ENCODE results near the gene EPYC. TPM values are rescaled to one million over a fixed set of nuclear protein-coding genes. Genes with fewer than 3 reads are reported as not detected.

EPYC gene
- total and polyA plus RNA-seq, 4 donors, result 0.05 to 0.31 TPM; not detected in 2

- Histone ChIP-seq H3K9me3 (ENCODE audit: control insufficient read depth in 4 of 4, insufficient read depth in 3 of 4, low read length in 3 of 4) (no peaks in the 10 kb centered on the region), H3K4me3 (no peak overlapping the region), H3K36me3 (ENCODE audit: control insufficient read depth in 4 of 4, insufficient read depth in 4 of 4, low read length in 4 of 4) (no peaks in the 10 kb centered on the region), H3K27ac (ENCODE audit: low read depth in 1 of 2, low read length in 1 of 2) (no peak overlapping the region), H3K9ac (ENCODE audit: insufficient read depth in 1 of 2, low read length in 2 of 2) (no peak overlapping the region), H3K4me1 (ENCODE audit: control insufficient read depth in 5 of 5, insufficient read depth in 5 of 5, low read length in 5 of 5) (peaks cover 0 to 4% (median 0%) of the 10 kb centered on the region in 5 donors), H3K27me3 (ENCODE audit: control insufficient read depth in 3 of 3, insufficient read depth in 3 of 3, low read length in 2 of 3) (no peaks in the 10 kb centered on the region)
- no peak for ATAC-seq (ENCODE audit: insufficient read depth, low FRiP score)
- 38 to 60% methylated on average over 1 of the region's 1 CpG for WGBS, 2 donors
- TF ChIP-seq, protein P1, sequence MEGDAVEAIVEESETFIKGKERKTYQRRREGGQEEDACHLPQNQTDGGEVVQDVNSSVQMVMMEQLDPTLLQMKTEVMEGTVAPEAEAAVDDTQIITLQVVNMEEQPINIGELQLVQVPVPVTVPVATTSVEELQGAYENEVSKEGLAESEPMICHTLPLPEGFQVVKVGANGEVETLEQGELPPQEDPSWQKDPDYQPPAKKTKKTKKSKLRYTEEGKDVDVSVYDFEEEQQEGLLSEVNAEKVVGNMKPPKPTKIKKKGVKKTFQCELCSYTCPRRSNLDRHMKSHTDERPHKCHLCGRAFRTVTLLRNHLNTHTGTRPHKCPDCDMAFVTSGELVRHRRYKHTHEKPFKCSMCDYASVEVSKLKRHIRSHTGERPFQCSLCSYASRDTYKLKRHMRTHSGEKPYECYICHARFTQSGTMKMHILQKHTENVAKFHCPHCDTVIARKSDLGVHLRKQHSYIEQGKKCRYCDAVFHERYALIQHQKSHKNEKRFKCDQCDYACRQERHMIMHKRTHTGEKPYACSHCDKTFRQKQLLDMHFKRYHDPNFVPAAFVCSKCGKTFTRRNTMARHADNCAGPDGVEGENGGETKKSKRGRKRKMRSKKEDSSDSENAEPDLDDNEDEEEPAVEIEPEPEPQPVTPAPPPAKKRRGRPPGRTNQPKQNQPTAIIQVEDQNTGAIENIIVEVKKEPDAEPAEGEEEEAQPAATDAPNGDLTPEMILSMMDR (IDR thresholded peaks at IDR 0.05; ENCODE audit: control extremely low read depth, extremely low read depth), result no peak
- peak in 2 of 3 donors; percentile 51 to 59 for DNase-seq
Measured at GRCh38 chr12:90945070-90945649, 59.6 kb downstream of the EPYC start.

- H3K9me3 ChIP-seq (ENCODE audit: control insufficient read depth in 4 of 4, insufficient read depth in 3 of 4, low read length in 3 of 4), result no peaks in the 10 kb centered on the region
- no peak overlapping the region for H3K9ac ChIP-seq (ENCODE audit: insufficient read depth in 1 of 2, low read length in 2 of 2)
- H3K36me3 ChIP-seq (ENCODE audit: control insufficient read depth in 4 of 4, insufficient read depth in 4 of 4, low read length in 4 of 4), result no peaks in the 10 kb centered on the region
- no peaks in the 10 kb centered on the region for H3K27me3 ChIP-seq (ENCODE audit: control insufficient read depth in 3 of 3, insufficient read depth in 3 of 3, low read length in 2 of 3)
- WGBS, 2 donors, result 63 to 85% methylated on average over 1 of the region's 1 CpG
- ATAC-seq (ENCODE audit: insufficient read depth, low FRiP score), result no peak
- peaks cover 0 to 20% (median 11%) of the 10 kb centered on the region in 5 donors for H3K4me1 ChIP-seq (ENCODE audit: control insufficient read depth in 5 of 5, insufficient read depth in 5 of 5, low read length in 5 of 5)
- H3K27ac ChIP-seq (ENCODE audit: low read depth in 1 of 2, low read length in 1 of 2), result no peak overlapping the region
- no peak for DNase-seq
- H3K4me3 ChIP-seq, result no peak overlapping the region
- TF ChIP-seq, protein P1 (IDR thresholded peaks at IDR 0.05; ENCODE audit: control extremely low read depth, extremely low read depth), result no peak
Measured at GRCh38 chr12:90943255-90943654, 61.5 kb downstream of the EPYC start.

DNA sequence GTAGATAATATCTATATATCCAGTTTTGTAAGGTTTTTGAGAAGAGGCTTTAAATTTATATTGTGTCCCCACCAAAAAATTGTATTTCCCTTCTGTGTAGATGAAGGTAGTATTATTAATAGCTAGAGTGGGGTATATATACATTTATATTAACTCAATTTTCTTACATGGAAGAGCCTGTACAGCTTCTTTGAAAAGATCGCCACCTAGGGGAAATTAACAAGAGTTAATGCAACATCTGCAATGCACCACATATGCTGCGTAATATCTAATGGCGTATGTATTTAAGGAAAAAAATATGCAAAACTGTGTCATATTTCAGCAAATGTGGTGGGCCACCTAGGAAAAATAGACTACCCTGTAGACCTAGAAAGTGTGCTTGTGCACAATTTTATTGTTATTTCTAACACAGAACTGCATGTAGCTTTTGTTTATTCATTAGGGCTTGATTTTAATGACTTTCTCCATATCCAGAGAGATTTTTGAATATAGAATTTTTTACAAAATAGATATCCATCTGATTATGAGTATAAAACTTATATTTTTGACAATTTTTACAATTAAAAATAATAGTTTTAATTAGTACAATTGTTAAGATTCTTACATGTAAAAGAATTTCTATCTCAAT lies 63.8 kb downstream of the EPYC start:
- no peak for ATAC-seq (ENCODE audit: insufficient read depth, low FRiP score)
- peak in 2 of 3 donors; percentile 68 to 78 for DNase-seq

More for the DNA sequence above, 63.8 kb downstream of the EPYC start:
- H3K4me3 ChIP-seq, result no peak overlapping the region
- no peak overlapping the region for H3K27ac ChIP-seq (ENCODE audit: low read depth in 1 of 2, low read length in 1 of 2)
- H3K36me3 ChIP-seq (ENCODE audit: control insufficient read depth in 4 of 4, insufficient read depth in 4 of 4, low read length in 4 of 4), result no peaks in the 10 kb centered on the region
- H3K4me1 ChIP-seq (ENCODE audit: control insufficient read depth in 5 of 5, insufficient read depth in 5 of 5, low read length in 5 of 5), result peaks cover 0 to 37% (median 12%) of the 10 kb centered on the region in 5 donors
- WGBS, 2 donors, result 51 to 60% methylated on average over 3 of the region's 3 CpGs
- H3K9ac ChIP-seq (ENCODE audit: insufficient read depth in 1 of 2, low read length in 2 of 2), result no peak overlapping the region
- TF ChIP-seq, protein P1 (IDR thresholded peaks at IDR 0.05; ENCODE audit: control extremely low read depth, extremely low read depth), result no peak
- no peaks in the 10 kb centered on the region for H3K9me3 ChIP-seq (ENCODE audit: control insufficient read depth in 4 of 4, insufficient read depth in 3 of 4, low read length in 3 of 4)
- no peaks in the 10 kb centered on the region for H3K27me3 ChIP-seq (ENCODE audit: control insufficient read depth in 3 of 3, insufficient read depth in 3 of 3, low read length in 2 of 3)
